CD4-positive, alpha-beta T cell treated with Interleukin-15 for 1 hour (primary cell): ENCODE measurements around the gene ZNF783.
A peak's percentile ranks its signal among the peaks of the same experiment; 100 is the strongest.

ENCODE experiments used
- DNase-seq: peaks from one replicate; pipeline ENCODE4 v3.0.0-alpha.2; 2020

Gene ZNF783

DNA sequence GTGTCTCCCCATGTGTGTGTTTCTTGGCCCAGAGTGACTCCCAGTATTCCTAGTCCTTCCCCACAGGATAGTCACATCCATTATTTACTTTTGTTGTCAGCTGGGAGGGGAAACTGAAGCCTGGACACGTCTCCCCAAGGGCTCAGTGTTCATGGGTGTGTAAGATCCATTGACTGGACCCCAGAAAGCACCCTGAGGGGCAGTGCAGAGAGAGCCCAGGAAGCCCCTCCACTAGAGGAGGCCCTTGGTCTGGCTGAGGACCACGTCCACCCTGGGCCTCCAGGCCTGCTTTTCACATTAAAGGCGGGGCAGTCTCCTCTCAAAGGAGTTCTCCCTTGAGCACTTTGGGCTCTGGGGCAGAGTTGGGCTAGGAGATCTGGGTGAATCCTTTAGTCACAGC, 21.3 kb downstream of the ZNF783 start:
- DNase-seq = no peak

DNA sequence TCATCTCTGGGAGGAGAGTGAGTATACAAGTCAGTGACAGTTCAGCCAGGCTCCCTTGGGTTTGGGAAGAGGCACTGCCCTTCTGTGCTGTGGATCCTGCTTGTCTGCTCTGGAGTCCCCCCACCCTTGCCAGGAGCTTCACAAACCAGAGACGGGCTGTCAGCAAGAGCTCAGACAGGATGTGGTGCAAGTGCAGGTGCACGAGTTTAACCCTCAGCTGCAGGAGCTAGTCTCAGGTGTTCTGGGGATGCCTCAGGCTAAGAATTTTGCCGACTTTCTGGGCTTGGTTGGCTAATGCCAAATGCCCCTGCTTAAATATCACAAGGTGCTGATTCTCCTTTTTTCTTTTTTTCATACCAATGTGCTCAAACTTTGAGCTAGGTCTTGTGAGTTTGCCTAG, 22.3 kb downstream of the ZNF783 start:
- peak; percentile 58 for DNase-seq

DNA sequence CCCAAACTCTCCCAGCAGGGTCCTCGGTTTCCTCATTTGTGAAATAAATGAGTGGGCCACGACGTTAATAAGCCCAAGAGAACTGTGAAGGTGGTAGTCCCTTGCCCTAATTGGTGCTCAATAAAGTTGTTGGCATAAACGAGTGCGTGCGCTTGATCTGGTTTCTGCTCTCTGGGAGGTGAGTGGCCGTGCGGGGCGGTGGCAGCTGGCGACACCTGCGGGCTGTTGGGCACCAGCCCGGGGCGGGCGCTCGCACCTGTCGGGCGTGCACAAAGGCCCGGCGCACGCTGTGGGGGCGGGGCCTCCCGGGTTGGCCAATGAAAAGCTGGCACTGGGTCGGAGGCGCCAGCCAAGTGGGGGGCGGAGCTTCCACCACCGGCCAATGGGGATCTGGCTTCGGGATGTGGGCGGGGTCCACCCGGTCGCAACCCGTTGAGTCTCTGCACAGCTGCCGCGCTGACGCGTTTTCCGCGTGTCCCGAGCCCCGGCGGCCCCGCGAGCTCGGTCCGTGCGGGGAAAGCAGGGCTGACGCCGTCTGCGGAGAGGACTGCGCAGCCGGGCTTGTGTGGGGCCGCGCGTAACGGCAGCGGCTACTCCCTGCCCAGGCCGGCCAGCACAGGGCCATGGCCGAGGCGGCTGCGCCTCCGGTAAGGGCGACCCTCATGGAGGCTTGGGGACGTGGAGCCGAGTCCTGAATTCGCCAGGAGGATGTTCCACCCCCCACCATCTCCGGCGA, 23.0 kb downstream of the ZNF783 start:
- peak; percentile 97 for DNase-seq

DNA sequence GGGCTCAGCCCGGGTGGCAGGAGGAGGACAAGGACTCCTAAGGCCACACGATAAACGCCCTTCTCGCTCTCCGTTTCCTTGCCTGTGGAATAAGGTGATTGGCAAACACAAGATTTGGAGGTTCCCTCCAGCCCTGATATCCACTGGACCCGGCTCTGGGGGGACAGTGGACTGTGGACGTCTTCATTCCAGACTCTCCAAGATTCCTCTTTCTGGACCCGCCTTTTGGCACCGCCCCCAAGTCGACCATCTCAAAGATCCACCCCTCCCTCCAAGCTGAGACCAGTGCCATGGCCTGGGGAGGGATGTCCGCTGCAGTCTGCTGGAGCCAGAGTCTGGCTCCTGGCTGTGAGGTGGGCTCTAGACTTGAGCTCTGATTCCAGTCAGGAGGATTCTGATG, 23.6 kb downstream of the ZNF783 start:
- no peak for DNase-seq

DNA sequence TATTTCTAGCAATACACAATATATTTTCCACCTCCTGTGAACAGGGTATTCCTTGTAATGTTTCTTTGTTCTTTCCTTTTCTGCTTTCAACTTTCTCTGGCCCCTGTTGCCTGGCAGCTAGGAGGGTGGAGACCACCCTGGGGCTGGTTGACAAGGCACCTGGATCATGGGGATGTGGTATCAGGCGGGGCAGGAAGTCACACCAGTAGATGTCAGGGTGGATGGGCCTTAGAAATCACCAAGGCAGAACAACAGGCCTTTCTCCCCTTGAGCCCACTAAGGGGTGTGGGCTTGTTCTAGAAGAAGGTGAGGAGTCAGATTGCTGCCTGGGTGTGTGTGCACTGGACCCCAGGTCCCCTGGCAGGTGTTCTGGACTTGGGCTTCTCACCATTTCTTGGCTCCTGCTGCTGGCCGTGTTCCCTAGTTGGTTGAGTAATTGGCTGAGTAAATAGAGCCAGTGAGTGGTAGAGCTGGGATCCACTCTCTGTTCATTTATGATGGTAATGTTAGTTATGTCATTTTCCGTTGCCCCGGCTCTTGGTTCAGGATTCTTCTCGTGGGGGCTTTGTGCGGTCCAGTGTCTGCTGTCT, 24.9 kb downstream of the ZNF783 start:
- no peak for DNase-seq

DNA sequence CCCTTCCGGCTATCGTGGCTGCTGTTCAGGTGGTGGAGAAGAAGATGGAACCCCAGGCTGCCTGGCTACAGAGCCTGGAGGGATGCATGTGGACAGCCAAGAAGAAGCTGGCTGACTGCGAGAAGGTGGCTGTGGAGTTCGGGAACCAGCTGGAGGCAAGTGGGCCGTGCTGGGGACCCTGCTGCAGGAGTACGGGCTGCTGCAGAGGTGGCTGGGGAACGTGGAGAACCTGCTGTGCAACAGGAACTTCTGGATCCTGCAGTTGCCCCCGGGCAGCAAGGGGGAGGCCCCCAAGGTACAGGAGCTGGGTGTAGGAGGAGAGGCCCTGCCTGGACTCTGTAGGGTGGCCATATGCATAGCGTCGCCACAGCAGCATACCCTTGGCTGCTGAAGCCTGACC, 25.6 kb downstream of the ZNF783 start:
- no peak for DNase-seq

DNA sequence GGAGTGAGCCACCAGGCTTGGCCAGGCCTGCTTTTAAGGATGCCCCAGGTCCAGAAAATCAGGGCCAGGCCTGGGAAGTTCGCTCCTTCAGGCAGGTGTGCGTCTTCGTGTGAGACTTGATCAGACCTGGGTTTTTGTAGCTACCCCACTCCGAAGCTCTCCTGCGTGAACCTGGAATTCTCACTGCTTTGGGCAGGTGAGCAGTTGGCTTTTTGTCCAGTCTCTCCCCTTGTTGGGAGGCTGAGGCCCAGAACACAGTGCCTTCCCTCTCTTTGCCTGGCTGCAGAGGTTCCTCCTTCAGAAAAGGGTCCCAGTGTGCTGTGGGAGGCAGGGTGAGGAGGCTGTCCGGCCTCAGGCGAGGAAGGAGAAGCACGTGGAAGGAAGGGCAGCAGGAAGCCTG, 27.3 kb downstream of the ZNF783 start:
- DNase-seq = no peak

DNA sequence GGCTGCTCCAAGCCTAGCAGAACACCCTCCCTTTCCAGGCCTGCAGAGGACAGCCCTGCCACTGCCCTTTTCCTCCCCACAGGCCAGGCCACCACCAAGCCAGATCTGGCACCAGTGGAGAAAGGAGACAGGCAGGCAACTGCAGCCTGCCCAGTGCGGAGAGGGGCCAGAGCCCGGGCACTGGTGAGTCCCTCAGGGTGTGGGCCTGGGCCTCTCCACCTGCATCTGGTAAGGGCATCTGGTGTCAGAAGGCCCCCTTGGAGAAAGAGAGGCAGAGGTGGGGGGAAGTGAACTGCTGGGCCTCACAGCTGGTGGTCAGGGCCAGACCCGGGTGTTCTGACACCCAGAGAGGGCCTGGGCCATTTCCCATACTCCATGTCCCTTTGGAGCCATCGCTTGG, 27.9 kb downstream of the ZNF783 start:
- no peak for DNase-seq

DNA sequence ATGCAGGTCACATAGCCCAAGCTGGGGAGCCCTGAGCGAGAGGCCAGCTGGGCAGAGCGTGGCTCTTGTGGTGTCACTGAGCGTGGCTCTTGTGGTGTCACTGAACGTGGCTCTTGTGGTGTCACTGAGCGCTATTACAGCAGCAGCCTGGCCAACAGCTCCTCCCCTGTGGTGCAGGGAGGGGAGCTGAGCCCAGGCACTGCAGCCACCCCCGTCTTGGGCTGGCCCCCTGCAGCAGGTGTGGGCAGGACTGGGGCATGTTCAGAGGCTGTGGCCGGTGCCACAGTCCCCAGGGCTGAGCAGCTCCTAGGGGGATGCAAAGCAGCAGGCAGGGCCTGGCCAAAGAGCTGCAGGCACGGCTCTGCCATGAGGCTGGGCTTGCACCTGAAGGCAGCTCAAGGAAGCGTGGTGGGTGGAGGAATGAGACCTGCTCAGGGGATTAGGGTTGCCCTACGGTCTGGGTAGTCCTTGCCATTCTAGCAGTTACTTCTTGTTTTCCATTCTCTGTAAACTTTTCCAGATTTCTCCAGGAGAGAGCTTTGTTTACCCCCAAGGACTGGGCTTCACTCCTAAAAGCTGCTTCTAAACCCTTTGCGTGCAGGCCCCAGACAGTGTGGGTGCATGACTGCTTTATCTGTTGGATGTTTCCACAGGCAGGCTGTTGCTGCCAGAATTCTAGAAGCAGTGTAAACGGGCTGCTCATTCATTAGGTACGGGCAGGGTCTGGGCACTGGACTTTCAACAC, 29.2 kb downstream of the ZNF783 start:
- no peak for DNase-seq

DNA sequence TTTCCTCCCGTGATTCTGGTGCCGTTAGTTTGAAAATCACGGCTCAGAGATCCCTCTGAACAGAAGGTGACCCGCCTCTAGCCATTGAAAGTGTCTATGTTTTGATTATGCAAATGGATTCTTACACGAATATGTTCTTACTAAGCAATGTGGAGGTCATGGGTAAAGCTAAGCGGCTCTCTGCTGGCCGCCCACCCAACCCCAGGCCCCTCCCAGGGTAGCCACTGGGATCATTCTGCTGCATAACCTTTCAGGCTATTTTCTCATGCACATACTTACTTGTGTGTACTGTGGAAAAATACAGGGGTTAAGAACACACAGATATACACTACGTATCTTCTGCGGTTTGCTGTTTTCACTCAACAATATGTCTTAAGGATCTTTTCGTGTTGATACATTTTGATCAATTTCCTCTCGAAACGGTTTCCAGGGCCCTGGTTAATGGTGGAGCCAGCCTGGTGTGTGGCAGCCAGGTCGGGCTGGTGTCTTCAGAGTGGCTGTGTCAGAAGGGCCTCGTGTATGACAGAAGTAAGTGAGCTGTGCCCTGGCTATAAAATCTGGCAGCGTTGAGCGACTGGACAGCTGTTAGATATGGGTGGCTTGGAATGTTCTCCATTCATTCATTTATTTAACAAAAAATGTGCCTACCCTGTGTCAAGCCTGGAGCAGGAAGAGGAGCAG, 29.9 kb downstream of the ZNF783 start:
- DNase-seq = no peak

DNA sequence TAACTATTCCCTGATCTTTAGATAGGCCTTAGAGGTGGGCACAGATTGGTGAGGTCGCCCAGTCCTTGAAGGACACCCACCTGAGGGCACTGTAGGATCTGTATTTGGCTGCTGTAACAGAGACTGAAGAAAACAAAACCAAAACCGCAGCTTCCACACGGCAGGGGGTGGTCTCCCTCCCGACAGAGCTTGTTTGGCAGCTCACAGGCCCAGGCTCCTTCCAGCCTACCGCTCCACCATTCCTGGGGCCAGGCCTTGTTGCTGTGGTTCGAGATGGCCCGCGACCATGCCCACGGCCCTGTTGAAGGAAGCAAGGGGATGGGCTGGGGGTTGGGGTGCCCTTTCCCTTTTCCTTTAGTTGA, 30.4 kb downstream of the ZNF783 start:
- no peak for DNase-seq

DNA sequence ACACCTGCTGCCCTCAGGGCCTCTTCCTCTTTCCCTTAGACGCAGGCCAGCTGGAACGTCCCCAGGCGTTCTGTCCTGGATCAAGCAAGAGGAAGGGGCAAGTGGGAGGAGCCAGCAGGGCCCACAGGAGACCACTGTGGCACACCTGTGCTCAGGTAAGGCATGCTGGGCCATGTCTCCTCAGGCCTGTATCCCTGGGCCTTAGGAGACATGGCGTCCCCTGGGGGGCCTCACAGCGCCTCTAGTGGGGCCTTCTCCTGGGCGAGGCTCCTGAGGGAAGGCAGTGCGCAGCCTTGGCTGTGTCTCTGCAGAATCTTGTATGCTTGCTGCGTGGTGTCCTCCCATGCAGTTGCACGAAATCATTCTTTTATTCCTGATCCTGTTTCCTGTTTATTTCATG, 31.3 kb downstream of the ZNF783 start:
- DNase-seq = no peak

DNA sequence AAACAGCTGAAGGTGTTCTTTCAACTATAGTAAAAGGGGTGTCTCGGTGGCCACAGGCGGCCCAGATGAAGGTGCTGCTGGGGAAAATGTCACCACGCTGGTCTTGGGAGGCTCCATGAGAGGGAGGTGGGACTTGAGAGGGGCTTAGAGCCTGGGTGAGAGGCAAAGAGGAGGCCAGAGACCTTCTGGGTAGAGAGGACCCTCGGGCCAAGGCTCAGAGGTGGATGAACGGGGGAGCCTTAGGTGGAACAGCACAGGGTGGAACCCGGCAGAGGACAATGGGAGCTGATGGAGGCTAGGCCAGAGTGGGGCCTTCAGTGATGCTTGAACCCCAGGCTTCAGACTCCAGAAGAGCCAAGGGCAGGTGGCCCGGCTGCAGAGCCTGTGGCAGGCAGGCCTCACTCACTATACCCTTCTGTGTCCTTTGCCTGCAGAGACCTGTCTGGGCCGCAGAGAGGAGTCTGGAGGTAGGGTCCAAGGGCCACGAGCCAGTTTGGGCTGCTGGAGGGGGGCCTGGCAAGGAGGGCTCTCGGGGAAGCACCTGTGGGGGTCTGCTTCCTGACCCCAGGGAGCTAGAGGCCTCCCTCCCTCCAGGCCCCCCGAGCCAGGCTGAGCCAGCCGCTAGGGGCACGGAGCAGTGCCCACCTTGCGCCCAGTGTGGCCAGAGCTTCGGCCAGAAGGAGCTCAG, 32.1 kb downstream of the ZNF783 start:
- DNase-seq = no peak

DNA sequence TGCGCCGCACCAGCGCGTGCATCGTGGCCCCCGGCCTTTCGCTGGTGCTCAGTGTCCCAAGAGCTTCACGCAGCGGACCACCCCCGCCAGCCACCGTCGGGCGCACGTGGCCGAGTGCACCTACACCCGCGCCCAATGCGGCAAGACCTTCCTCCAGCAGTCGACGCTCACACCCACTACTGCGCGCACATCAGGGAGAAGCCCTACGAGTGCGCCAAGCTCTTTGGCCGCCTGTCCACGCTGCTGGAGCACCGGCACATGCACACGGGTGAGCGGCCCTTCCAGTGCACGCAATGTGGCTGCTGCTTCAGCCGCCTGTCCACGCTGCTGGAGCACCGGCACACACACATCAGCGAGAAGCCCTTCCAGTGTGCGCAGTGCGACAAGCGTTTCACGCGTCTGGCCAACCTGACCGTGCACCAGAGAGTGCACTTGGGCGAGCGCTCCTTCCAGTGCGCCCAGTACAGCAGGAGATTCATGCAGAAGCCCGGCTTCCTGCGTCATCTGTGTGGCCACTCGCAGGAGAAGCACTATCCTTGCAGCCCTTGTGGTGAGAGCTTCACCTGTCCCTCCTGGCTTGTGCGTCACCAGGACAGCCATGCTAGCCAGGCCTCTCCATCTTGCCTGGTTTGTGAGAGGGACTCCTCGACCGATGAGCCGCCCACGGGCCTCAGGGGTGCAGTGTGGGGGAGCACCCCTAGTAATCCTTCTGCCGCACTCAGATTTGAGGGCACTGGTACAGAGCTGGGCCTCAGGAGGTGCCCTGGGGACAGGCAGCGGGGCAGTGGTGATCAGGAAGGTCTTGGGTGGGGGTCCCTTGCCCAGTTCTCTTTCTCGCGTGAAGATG, 32.9 kb downstream of the ZNF783 start:
- DNase-seq = no peak

DNA sequence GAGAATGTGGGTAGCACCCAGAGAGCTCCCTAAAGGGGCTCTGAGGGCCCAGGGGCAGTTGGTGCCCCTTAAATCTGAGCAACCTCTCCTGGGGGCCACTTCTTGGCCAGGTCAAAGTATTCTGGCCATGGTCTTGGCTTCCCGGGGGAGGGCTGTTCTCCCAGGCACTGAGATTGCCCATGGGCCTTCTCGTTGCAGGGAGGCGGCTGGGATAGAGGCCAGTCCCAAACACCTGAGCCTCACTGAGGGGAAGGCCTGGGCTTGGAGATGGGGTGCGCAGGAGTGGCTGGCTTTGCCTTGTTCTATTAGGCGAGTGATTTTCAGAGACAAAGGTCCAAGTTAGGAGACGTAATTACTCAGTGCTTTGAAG, 33.5 kb downstream of the ZNF783 start:
- no peak for DNase-seq

DNA sequence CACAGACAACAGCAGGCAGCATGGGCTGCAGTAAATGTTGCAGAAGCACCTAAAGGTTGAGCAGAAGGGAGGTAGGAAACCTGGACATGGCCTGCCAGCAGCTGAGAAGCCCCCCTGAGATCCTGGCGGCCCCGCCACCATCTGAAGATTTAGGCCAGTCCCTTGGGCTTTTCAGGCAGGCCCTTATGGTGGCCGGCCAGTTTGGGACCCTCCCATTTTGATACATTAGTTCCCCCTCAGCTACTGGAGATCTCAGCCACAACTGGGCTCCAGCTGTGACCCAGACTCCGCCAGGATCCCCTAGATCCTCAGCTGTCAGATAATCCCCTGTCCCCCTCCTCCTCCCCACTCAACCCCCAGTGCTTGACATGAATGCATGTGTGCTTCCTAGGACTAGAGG, 34.4 kb downstream of the ZNF783 start:
- DNase-seq = no peak

DNA sequence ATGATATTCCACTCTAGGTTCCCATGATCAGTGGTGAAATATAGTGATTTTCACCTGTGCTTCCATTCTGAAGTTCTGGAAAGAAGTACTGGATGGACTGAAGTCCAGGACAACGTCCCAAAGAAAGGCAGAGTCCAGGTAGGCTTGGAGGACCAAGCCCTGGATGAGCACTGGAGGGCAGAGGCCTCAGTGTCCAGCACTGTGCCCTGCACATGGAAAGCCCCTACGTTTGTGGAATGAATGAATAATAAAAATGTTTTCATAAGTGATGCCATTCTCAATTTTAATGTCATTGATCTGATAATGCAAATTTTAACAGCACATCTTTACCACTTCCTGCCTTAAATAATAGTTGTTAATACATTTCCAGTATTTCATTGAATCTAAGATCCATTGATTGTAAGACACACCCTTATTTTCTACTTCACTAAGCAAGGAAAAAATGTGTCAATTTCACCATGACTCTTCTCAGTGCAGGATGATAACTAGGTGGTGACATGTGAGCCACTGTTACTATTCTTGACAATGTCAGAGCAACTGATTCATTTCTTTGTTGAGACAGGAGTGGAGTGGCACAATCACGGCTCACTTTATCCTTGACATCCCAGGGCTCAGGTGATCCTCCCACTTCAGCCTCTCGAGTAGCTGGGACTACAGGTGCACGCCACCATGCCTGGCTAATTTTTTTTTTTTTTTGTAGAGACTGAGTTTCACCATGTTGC, 35.2 kb downstream of the ZNF783 start:
- no peak for DNase-seq

DNA sequence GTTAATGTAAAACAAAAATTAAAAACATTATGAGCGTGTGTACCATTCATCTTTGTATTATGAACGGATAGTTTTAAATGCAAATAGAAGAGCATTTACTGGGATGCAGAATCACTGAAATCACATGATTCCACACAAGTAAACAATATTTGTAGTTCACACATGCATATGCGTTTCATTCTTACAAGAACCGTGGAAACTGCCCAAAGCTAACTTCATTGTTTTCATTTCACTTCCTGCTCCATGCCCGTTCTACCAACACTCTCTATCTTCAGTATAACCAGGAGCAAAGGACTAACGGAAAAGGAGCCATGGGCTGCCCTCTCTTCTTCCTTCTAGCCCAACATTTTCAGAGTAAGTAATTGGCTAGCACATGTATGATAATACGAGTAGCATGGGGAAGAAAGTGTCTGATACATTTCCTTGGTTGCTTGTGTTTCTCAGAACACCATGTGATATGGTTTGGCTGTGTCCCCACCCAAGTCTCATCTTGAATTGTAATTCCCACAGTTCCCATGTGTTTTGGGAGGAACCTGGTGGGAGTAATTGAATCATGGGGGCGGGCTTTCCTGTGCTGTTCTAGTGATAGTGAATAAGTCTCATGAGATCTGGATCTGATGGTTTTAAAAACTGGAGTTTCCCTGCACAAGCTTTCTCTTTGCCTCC, 38.8 kb downstream of the ZNF783 start:
- no peak for DNase-seq

DNA sequence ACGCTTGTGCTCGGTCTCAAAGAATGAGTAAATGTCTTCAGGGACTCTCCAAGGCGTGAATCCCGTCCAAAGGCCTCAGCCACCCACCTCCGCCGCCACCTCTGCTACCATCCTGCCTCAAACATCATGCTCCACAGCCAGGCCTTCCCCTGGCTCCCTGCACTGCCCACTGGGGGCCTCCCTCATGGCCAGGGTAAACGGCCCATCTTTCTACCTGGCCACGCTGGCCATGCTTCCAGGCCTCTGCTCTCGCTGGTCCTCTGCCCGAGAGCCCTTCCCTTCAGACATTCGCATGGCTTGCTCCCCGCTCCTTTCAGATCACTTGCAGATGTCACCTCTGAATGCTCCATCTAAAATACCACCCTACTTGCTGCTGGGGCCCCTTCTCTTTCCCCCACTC, 40.2 kb downstream of the ZNF783 start:
- no peak for DNase-seq

DNA sequence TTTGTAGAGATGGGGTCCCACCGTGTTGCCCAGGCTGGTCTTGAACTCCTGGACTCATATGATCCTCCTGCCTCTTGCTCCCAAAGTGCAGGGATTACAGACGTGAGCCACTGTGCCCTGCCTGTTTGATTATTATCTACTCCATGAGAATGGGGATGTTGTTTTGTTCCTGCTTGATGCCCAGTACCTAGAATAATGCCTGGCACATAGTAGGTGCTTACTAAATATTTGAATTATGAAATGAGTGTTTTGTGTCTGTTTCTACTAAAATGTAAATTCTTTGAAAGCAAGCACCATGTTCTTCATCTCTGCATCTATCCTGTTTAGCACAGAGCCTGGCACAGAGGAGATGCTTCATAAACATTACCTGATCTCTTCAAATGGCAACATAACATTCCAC, 40.9 kb downstream of the ZNF783 start:
- DNase-seq = no peak

DNA sequence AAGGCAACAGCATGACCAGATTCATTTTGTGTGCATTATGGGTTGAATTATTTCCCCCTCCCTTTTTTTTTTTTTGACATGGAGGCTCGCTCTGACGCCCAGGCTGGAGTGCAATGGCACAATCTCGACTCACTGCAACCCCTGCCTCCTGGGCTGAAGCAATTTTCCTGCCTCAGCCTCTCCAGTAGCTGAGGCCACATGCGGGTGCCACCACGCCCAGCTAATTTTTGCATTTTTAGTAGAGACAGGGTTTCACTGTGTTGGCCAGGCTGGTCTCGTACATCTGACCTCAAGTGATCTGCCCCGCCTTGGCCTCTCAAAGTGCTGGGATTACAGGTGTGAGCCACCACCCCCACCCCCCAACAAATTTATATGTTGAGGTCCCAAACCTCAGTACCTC, 42.0 kb downstream of the ZNF783 start:
- DNase-seq = no peak
